WTC11 (cell line): ENCODE data around the gene GREB1. TPM values are rescaled to one million over a fixed set of nuclear protein-coding genes. Genes with fewer than 3 reads are reported as not detected.
A peak's percentile ranks its signal among the peaks of the same experiment; 100 is the strongest.

Source experiments
- ATAC-seq: fragments of 200-7000 bp; cut with Tn5 transposase; 2 replicates; pipeline ENCODE4 v1.10.0; 2021; ENCODE audit warnings: mild to moderate bottlenecking, moderate library complexity
- CTCF ChIA-PET: fragments of 300-600 bp; sonication (Branson Sonifier 250); formaldehyde crosslinking; loops from one replicate; lab custom pipeline; 2021; ENCODE audit warnings: antibody characterized with exemption; lab: Charles Lee
- POLR2A ChIA-PET: fragments of 350-600 bp; sonication (Branson Sonifier 250); formaldehyde crosslinking; loops from one replicate; lab custom pipeline; 2021; ENCODE audit warnings: antibody characterized with exemption; lab: Charles Lee
- DNase-seq: peaks from one replicate; pipeline ENCODE4 v3.0.0; 2021; ENCODE audit warnings: low spot score
- H3K27ac Mint-ChIP-seq: 2 replicates; pipeline ENCODE4 v1.8.0; 2021; ENCODE audit warnings: mixed read lengths
- H3K27me3 Mint-ChIP-seq: 2 replicates; pipeline ENCODE4 v1.8.0; 2021; ENCODE audit warnings: low read depth, mild to moderate bottlenecking, moderate library complexity, mixed read lengths
- H3K36me3 Mint-ChIP-seq: 2 replicates; pipeline ENCODE4 v1.8.0; 2021; ENCODE audit warnings: mixed read lengths
- H3K4me1 Mint-ChIP-seq: 2 replicates; pipeline ENCODE4 v1.8.0; 2022; ENCODE audit warnings: mixed read lengths
- H3K4me3 Mint-ChIP-seq: 2 replicates; pipeline ENCODE4 v1.8.0; 2021; ENCODE audit warnings: mild to moderate bottlenecking, moderate library complexity, mixed read lengths
- H3K9me3 Mint-ChIP-seq: 2 replicates; pipeline ENCODE4 v1.8.0; 2021; ENCODE audit warnings: mixed read lengths
- ATF2 ChIP-seq: sonication (generic); formaldehyde crosslinking; IDR thresholded peaks from 2 replicates; pipeline ENCODE4 v1.8.1; 2022; ENCODE audit warnings: low read depth, missing genetic modification reagents, borderline replicate concordance
- ATF3 ChIP-seq: sonication (generic); formaldehyde crosslinking; conservative IDR thresholded peaks from 2 replicates; pipeline ENCODE4 v1.8.1; 2022; ENCODE audit warnings: mild to moderate bottlenecking, missing genetic modification reagents
- CBFB ChIP-seq: sonication (generic); formaldehyde crosslinking; IDR thresholded peaks from 2 replicates; pipeline ENCODE4 v1.8.1; 2022; ENCODE audit warnings: mild to moderate bottlenecking, low read depth, missing genetic modification reagents
- CREB1 ChIP-seq: sonication (generic); formaldehyde crosslinking; IDR thresholded peaks from 2 replicates; pipeline ENCODE4 v1.8.0; 2023; ENCODE audit warnings: mild to moderate bottlenecking, missing genetic modification reagents
- CTCF ChIP-seq: fragments of 200-600 bp; IDR thresholded peaks from 2 replicates; pipeline ENCODE4 v1.8.0; 2022; ENCODE audit warnings: antibody characterized with exemption
- E2F5 ChIP-seq: sonication (generic); formaldehyde crosslinking; IDR thresholded peaks from 2 replicates; pipeline ENCODE4 v1.8.1; 2022; ENCODE audit warnings: mild to moderate bottlenecking, moderate library complexity, missing genetic modification reagents
- ELF4 ChIP-seq: sonication (generic); formaldehyde crosslinking; IDR thresholded peaks from 2 replicates; pipeline ENCODE4 v1.8.1; 2022; ENCODE audit warnings: low read depth, mild to moderate bottlenecking, moderate library complexity, missing genetic modification reagents
- ERG ChIP-seq: fragments of 250-450 bp; sonication (Bioruptor Pico); IDR thresholded peaks from 2 replicates; pipeline ENCODE4 v1.8.0; 2021; ENCODE audit warnings: mild to moderate bottlenecking
- FOXJ3 ChIP-seq: sonication (generic); formaldehyde crosslinking; IDR thresholded peaks from 2 replicates; pipeline ENCODE4 v1.9.0; 2021; ENCODE audit warnings: missing genetic modification reagents, mild to moderate bottlenecking, borderline replicate concordance
- FOXP4 ChIP-seq: sonication (generic); formaldehyde crosslinking; IDR thresholded peaks from 2 replicates; pipeline ENCODE4 v1.8.0; 2022; ENCODE audit warnings: mild to moderate bottlenecking, missing genetic modification reagents
- HMGXB4 ChIP-seq: sonication (generic); formaldehyde crosslinking; IDR thresholded peaks from 2 replicates; pipeline ENCODE4 v1.8.1; 2023; ENCODE audit warnings: mild to moderate bottlenecking, moderate library complexity, missing genetic modification reagents
- NFATC4 ChIP-seq: fragments of 250-450 bp; sonication (Bioruptor Pico); IDR thresholded peaks from 2 replicates; pipeline ENCODE4 v1.9.0; 2021; ENCODE audit warnings: mild to moderate bottlenecking
- PREB ChIP-seq: sonication (generic); formaldehyde crosslinking; IDR thresholded peaks from 2 replicates; pipeline ENCODE4 v1.8.1; 2022; ENCODE audit warnings: mild to moderate bottlenecking, missing genetic modification reagents, moderate library complexity, borderline replicate concordance
- RORB ChIP-seq: fragments of 250-450 bp; sonication (Bioruptor Pico); IDR thresholded peaks from 2 replicates; pipeline ENCODE4 v1.9.0; 2021; ENCODE audit warnings: mild to moderate bottlenecking
- SMAD4 ChIP-seq: sonication (generic); formaldehyde crosslinking; IDR thresholded peaks from 2 replicates; pipeline ENCODE4 v1.8.0; 2022; ENCODE audit warnings: mild to moderate bottlenecking, missing genetic modification reagents
- ZBTB21 ChIP-seq: sonication (generic); formaldehyde crosslinking; IDR thresholded peaks from 2 replicates; pipeline ENCODE4 v1.8.1; 2023; ENCODE audit warnings: mild to moderate bottlenecking, missing genetic modification reagents, borderline replicate concordance
- total RNA-seq: library from RNA; stranded (reverse); gene quantifications from 3 replicates; pipeline ENCODE4 v1.2.3, GENCODE V29; 2021

Gene GREB1
- total RNA-seq, 1 experiment from 2014 or later = 35.7 TPM

- Mint-ChIP-seq H3K27ac (no peak overlapping the region), H3K4me3 (no peak overlapping the region), H3K36me3 (peaks cover 39% of the 10 kb centered on the region), H3K4me1 (no peaks in the 10 kb centered on the region), H3K27me3 (no peaks in the 10 kb centered on the region), H3K9me3 (no peaks in the 10 kb centered on the region)
- POLR2A ChIA-PET = no interaction called here
- CTCF ChIA-PET = interaction anchor here (0.6 to 2.2 kb wide), 14 partner anchors 8 to 510 kb away, joined by 3 to 12 read pairs (median 4); partner anchors contain the start of gene LPIN1
- no peak for TF ChIP-seq CBFB (CRISPR knock-in tag)
- no peak for TF ChIP-seq NFATC4 (CRISPR knock-in tag)
- TF ChIP-seq SMAD4 (CRISPR knock-in tag) = no peak
- no peak for TF ChIP-seq ERG
- no peak for TF ChIP-seq FOXP4 (CRISPR knock-in tag)
- TF ChIP-seq ZBTB21 (CRISPR knock-in tag) = no peak
- no peak for TF ChIP-seq E2F5 (CRISPR knock-in tag)
- no peak for TF ChIP-seq HMGXB4 (CRISPR knock-in tag)
- no peak for TF ChIP-seq FOXJ3 (CRISPR knock-in tag)
- no peak for TF ChIP-seq PREB (CRISPR knock-in tag)
- no peak for TF ChIP-seq ELF4 (CRISPR knock-in tag)
- TF ChIP-seq ATF2 = no peak
- TF ChIP-seq CREB1 (CRISPR knock-in tag) = no peak
- TF ChIP-seq RORB (CRISPR knock-in tag) = no peak
- no peak for TF ChIP-seq ATF3
- TF ChIP-seq CTCF = no peak
- ATAC-seq = peak; percentile 77
- peak; percentile 22 for DNase-seq
These were observed 109.1 kb downstream of the GREB1 start for GRCh38 chr2:11642972-11643371.
